HG02884 (cell line): ENCODE results near the gene TTC32.

Source experiments
- ATAC-seq: cut with Tn5 transposase; IDR thresholded peaks from one replicate; pipeline ENCODE4 v1.9.1; 2021; ENCODE audit warnings: mild to moderate bottlenecking, moderate library complexity; ENCODE audit not compliant: unreplicated experiment

The TTC32 gene

GRCh38 chr2:19878268-19879046 lies 23.3 kb downstream of the TTC32 start:
- ATAC-seq, result no peak

DNA sequence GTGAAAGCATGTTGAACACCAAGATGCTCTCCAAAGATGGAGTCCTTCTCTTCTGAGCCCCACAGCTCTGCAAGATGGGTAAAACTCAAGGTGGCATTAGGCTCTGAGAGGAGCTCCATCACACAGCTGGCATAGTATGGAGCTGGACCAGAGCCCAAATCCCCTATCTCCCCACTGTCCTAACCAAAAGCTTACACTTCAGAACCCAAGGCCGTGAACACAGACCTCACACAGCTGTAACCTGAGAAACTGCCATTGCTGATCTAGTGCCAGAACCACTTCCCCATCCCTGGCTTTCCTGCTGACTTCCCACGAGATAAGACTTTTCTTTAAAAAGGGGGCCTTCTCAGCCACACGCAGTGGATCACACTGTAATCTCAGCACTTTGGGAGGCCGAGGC lies 25.0 kb downstream of the TTC32 start:
- no peak for ATAC-seq

DNA sequence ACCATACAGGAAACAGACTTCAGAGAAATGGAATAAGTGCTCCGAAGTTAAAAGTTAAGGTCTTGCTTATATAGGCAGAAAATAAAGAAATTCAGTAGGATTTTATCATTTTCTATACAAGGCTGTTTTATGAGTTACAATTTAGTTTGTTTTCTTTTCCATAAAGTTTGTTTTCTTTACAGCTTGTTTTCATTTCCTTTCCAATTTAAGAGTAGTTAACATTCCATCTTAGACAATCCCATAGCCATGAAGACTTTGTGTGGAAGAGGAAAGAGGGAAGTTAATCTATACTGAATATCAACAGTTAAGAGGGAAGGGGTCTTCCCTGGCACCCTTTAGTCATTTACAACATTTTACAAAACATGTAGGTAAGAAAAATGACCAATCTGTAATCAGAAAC lies 26.5 kb downstream of the TTC32 start:
- ATAC-seq, result no peak

GRCh38 chr2:19874726-19875125 lies 27.1 kb downstream of the TTC32 start:
- ATAC-seq, result no peak

DNA sequence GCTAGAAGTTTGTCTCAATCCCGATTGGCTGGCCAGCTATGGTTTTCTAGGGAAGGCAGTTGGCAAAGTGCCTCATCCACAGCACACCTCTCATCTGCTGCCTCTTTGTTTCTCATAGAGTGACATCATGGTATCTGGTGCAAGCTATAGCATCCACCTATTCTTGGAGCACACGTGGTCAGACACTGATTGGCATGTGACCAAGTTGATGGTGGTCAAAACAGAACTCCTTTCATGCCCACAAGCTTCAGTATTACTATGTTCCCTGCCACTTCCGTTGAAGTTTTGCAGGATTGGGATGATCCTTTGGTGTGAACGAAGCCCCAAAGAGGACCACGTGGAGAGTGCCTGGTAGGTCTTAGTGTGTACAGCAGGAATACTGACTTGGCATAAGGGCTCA lies 28.8 kb downstream of the TTC32 start:
- no peak for ATAC-seq

GRCh38 chr2:19872302-19872701 lies 29.5 kb downstream of the TTC32 start:
- ATAC-seq, result no peak

GRCh38 chr2:19871836-19872235 lies 29.9 kb downstream of the TTC32 start:
- ATAC-seq, result no peak

DNA sequence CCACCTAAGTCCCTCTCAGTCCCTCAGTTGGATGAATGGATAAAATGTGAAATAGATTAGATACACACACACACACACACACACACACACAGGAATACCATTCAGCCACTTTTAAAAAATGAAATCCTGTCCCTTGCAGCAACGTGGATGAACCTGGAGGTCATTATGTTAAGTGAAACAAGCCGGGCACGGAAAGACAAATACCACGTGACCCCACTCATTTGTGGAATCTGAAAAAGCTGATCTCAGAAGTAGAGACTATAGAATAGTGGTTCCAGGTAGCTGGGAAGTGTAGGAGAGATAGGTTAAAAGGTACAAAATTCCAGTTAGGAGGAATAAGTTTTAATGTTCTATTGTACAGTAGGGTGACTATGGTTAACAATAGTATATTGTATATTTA lies 31.0 kb downstream of the TTC32 start:
- ATAC-seq, result no peak

- peak; percentile 67 for ATAC-seq
Measured at GRCh38 chr2:19868701-19869580, 32.8 kb downstream of the TTC32 start.

DNA sequence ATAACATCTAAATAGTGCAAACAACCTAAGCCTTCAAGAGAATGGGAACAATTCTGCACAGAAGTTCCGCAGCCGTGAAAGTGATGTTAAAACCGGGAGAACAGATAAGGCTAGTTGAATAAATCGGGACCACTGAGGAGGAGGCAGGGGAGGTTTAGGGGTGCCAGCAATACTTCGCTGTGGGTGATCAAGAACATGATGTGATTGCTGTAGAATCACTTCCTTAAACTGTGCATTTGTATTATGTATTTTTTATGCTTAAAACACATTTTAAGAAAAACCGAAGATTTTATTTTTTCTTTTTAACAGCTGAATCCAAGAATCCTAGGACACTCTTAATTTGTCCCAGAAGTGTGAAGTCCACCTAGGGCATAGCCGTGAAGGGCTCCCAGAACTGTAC lies 33.6 kb downstream of the TTC32 start:
- peak; percentile 2 for ATAC-seq

- no peak for ATAC-seq
Measured at GRCh38 chr2:19866771-19867170, 35.0 kb downstream of the TTC32 start.

- no peak for ATAC-seq
Measured at GRCh38 chr2:19865151-19865550, 36.6 kb downstream of the TTC32 start.

GRCh38 chr2:19864381-19864780 lies 37.4 kb downstream of the TTC32 start:
- no peak for ATAC-seq

- ATAC-seq, result peak; percentile 58
Measured at GRCh38 chr2:19863303-19864041, 38.3 kb downstream of the TTC32 start.

- no peak for ATAC-seq
Measured at GRCh38 chr2:19861813-19862212, 40.0 kb downstream of the TTC32 start.

GRCh38 chr2:19860022-19860421 lies 41.8 kb downstream of the TTC32 start:
- no peak for ATAC-seq

DNA sequence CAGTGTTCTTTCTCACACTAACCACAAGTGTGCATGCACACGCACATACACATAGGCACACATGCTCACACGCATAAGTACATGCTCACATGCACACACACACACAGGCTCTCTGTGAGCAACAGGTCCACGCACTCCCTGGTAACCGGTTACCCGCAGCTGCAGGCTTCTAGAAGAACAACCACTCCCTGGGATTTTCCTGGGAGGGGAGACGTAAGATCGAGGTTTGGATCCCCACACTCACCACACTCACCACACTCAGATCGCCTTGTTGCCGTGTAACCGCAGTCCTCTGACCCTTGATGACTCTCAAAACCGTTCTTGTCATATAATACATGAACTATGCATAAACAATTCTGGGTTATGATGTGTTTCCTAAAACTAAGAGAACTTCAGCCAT lies 42.2 kb downstream of the TTC32 start:
- no peak for ATAC-seq

GRCh38 chr2:19857806-19858205 lies 44.0 kb downstream of the TTC32 start:
- ATAC-seq, result no peak

GRCh38 chr2:19857100-19857499 lies 44.7 kb downstream of the TTC32 start:
- no peak for ATAC-seq

GRCh38 chr2:19855542-19856431 lies 46.0 kb downstream of the TTC32 start:
- no peak for ATAC-seq
